Liver (tissue), 9 donors: ENCODE measurements around the gene GATA1. TPM values are rescaled to one million over a fixed set of nuclear protein-coding genes. Genes with fewer than 3 reads are reported as not detected.

ENCODE experiments used
- DNase-seq: peaks from one replicate; pipeline ENCODE4 v3.0.0-alpha.2; 2017; ENCODE audit warnings: low spot score
- H3K27ac ChIP-seq, 2 donors: one replicate each; pipeline ENCODE4 v1.7.0; 2013; ENCODE audit warnings: inconsistent platforms in 2 of 2, low read length in 2 of 2, control low read depth in 1 of 2, low read depth in 1 of 2, mild to moderate bottlenecking in 1 of 2
- H3K27me3 ChIP-seq, 4 donors: one replicate each; pipeline versions ENCODE4 v1.6.1 to v1.7.0; 2013; ENCODE audit warnings: low read length in 3 of 4, inconsistent platforms in 1 of 4, mild to moderate bottlenecking in 1 of 4, moderate library complexity in 1 of 4; ENCODE audit not compliant: control insufficient read depth in 4 of 4, insufficient read depth in 4 of 4
- H3K36me3 ChIP-seq, 4 donors: one replicate each; pipeline versions ENCODE4 v1.6.1 to v1.7.0; 2013; ENCODE audit warnings: low read length in 3 of 4, mild to moderate bottlenecking in 3 of 4, low read depth in 1 of 4, moderate library complexity in 1 of 4; ENCODE audit not compliant: control insufficient read depth in 4 of 4, insufficient read depth in 3 of 4
- H3K4me1 ChIP-seq, 4 donors: one replicate each; pipeline versions ENCODE4 v1.6.1 to v1.7.0; 2013; ENCODE audit warnings: low read length in 3 of 4, mild to moderate bottlenecking in 3 of 4, moderate library complexity in 1 of 4; ENCODE audit not compliant: control insufficient read depth in 4 of 4, insufficient read depth in 4 of 4
- H3K4me3 ChIP-seq, 3 donors: one replicate each; pipeline versions ENCODE4 v1.6.1 to v1.7.0; 2013; ENCODE audit warnings: low read length in 3 of 3, control low read depth in 1 of 3, low read depth in 1 of 3, mild to moderate bottlenecking in 1 of 3
- H3K9ac ChIP-seq, 2 donors: one replicate each; pipeline ENCODE4 v1.7.0; 2013; ENCODE audit warnings: low read length in 2 of 2, mild to moderate bottlenecking in 2 of 2, moderate library complexity in 2 of 2, control low read depth in 1 of 2, low read depth in 1 of 2
- H3K9me3 ChIP-seq, 4 donors: one replicate each; pipeline versions ENCODE4 v1.6.1 to v1.7.0; 2013; ENCODE audit warnings: low read length in 3 of 4; ENCODE audit not compliant: control insufficient read depth in 4 of 4
- ATF3 ChIP-seq: IDR thresholded peaks from 2 replicates; pipeline ENCODE4 v1.6.1; 2016; ENCODE audit warnings: antibody characterized with exemption
- CTCF ChIP-seq: fragments of 150-350 bp; IDR thresholded peaks from 2 replicates; pipeline ENCODE4 v1.5.1; 2017; ENCODE audit warnings: improper control_type of control experiment, low read depth, low read length; ENCODE audit not compliant: missing input control
- EGR1 ChIP-seq, 2 donors: IDR thresholded peaks; 2 replicates each; pipeline ENCODE4 v1.6.1; 2016 to 2018; ENCODE audit warnings: antibody characterized with exemption in 2 of 2, low read depth in 2 of 2
- FOXA1 ChIP-seq: IDR thresholded peaks from 2 replicates; pipeline ENCODE4 v1.6.1; 2016; ENCODE audit warnings: antibody characterized with exemption
- FOXA2 ChIP-seq: IDR thresholded peaks from 2 replicates; pipeline ENCODE4 v1.6.1; 2016; ENCODE audit warnings: antibody characterized with exemption
- GABPA ChIP-seq, 2 donors: IDR thresholded peaks in 1 of 2; conservative IDR thresholded peaks in 1 of 2; 2 replicates each; pipeline ENCODE4 v1.6.1; 2016; ENCODE audit warnings: antibody characterized with exemption in 2 of 2, mild to moderate bottlenecking in 1 of 2, moderate library complexity in 1 of 2
- HNF4A ChIP-seq, 2 donors: conservative IDR thresholded peaks; 2 replicates each; pipeline ENCODE4 v1.6.1; 2016; ENCODE audit warnings: antibody characterized with exemption in 2 of 2, mild to moderate bottlenecking in 2 of 2
- HNF4G ChIP-seq: IDR thresholded peaks from 2 replicates; pipeline ENCODE4 v1.6.1; 2016; ENCODE audit warnings: antibody characterized with exemption
- JUND ChIP-seq, 2 donors: IDR thresholded peaks; 2 replicates each; pipeline ENCODE4 v1.6.1; 2016; ENCODE audit warnings: antibody characterized with exemption in 2 of 2
- MAX ChIP-seq: IDR thresholded peaks from 2 replicates; pipeline ENCODE4 v1.6.1; 2016; ENCODE audit warnings: antibody characterized with exemption
- NR2F2 ChIP-seq: IDR thresholded peaks from 2 replicates; pipeline ENCODE4 v1.6.1; 2016; ENCODE audit warnings: antibody characterized with exemption
- RAD21 ChIP-seq, 2 donors: IDR thresholded peaks; 2 replicates each; pipeline ENCODE4 v1.6.1; 2016; ENCODE audit warnings: antibody characterized with exemption in 2 of 2, mild to moderate bottlenecking in 2 of 2
- REST ChIP-seq: IDR thresholded peaks from 2 replicates; pipeline ENCODE4 v1.6.1; 2016; ENCODE audit warnings: antibody characterized with exemption, mild to moderate bottlenecking
- RXRA ChIP-seq, 2 donors: IDR thresholded peaks; 2 replicates each; pipeline ENCODE4 v1.6.1; 2017 to 2018; ENCODE audit warnings: antibody characterized with exemption in 2 of 2, mild to moderate bottlenecking in 1 of 2
- SP1 ChIP-seq: IDR thresholded peaks from 2 replicates; pipeline ENCODE4 v1.6.1; 2018; ENCODE audit warnings: antibody characterized with exemption, mild to moderate bottlenecking
- TAF1 ChIP-seq: conservative IDR thresholded peaks from 2 replicates; pipeline ENCODE4 v1.6.1; 2016; ENCODE audit warnings: antibody characterized with exemption, mild to moderate bottlenecking
- YY1 ChIP-seq: IDR thresholded peaks from 2 replicates; pipeline ENCODE4 v1.6.1; 2016; ENCODE audit warnings: antibody characterized with exemption, mild to moderate bottlenecking
- ZBTB33 ChIP-seq: IDR thresholded peaks from 2 replicates; pipeline ENCODE4 v1.6.1; 2016; ENCODE audit warnings: antibody characterized with exemption
- WGBS: extraction: QIAGEN DNeasy Blood & Tissue Kit; methylation state at CpG from one replicate; pipeline ENCODE4 v1.1.7; 2013; 5-methylcytosine and 5-hydroxymethylcytosine counted together
- polyA plus RNA-seq, 2 donors: library from polyadenylated mRNA; stranded (reverse) in 1 of 2; unstranded in 1 of 2; fragments of 200-250 nt in 1 of 2; fragments of >200 nt in 1 of 2; fragmentation: Nextera tagmentation in 1 of 2; extraction: Ambion mirVana in 1 of 2; gene quantifications; one replicate each; pipeline versions ENCODE4 v1.2.1 to v1.2.3, GENCODE V29; 2013 to 2015
- total RNA-seq, 2 donors: library from RNA; depleted of rRNA; stranded (reverse); fragments of >200 nt; gene quantifications; one replicate each; pipeline ENCODE4 v1.2.3, GENCODE V29; 2014
- donor health status: healthy.
- donor health status: healthy.
- donor health status: healthy.
- donor health status: healthy.
- donor health status: healthy.

GATA1 gene
- total and polyA plus RNA-seq, 4 donors: 0.05 to 39.9 TPM; not detected in 2

- Histone ChIP-seq H3K36me3 (peaks cover 2 to 29% (median 11%) of the 10 kb centered on the region in 4 donors), H3K4me1 (no peaks in the 10 kb centered on the region), H3K27me3 (no peaks in the 10 kb centered on the region), H3K4me3 (no peak overlapping the region), H3K9ac (no peak overlapping the region), H3K27ac (no peak overlapping the region), H3K9me3 (peaks cover 0 to 2% (median 0%) of the 10 kb centered on the region in 4 donors)
- WGBS: 70% methylated on average over 73 of the region's 73 CpGs
- no peak for DNase-seq
- TF ChIP-seq FOXA2 (no peak), MAX (no peak), TAF1 (no peak), FOXA1 (no peak), YY1 (no peak), CTCF (no peak), GABPA (IDR thresholded peaks at IDR 0.05 in 1 of 2, conservative IDR thresholded peaks at IDR 0.05 in 1 of 2) (no peak), ATF3 (no peak), JUND (IDR thresholded peaks at IDR 0.05) (no peak), HNF4A (conservative IDR thresholded peaks at IDR 0.05) (no peak), RXRA (IDR thresholded peaks at IDR 0.05) (no peak), EGR1 (IDR thresholded peaks at IDR 0.05; ENCODE audit: low read depth in 2 of 2) (no peak), HNF4G (no peak), REST (no peak), RAD21 (IDR thresholded peaks at IDR 0.05) (no peak), NR2F2 (no peak), SP1 (no peak), ZBTB33 (no peak)
Measured at GRCh38 chrX:48826876-48827653, 40.7 kb downstream of the GATA1 start.
